ENCODE measurements around the gene INS.
"Not testable (repeated sequence)": the region's sequence is repeated elsewhere in the genome, so short reads cannot be mapped to it uniquely, and the experiment has no call there.

GRCh38 chr11:2178055-2178773, 17.2 kb upstream of the INS start:
- not testable (repeated sequence) for TF ChIP-seq POLR2A, CTCF (IDR thresholded peaks at IDR 0.05)

Measured in prostate gland (tissue), 2 donors.